Fibroblast of skin of back (primary cell): ENCODE data around the gene LGR5.
"Not testable (repeated sequence)": the region's sequence is repeated elsewhere in the genome, so short reads cannot be mapped to it uniquely, and the experiment has no call there.

Experiments
- DNase-seq: peaks from one replicate; pipeline ENCODE4 v3.0.0-alpha.2; 2013

The LGR5 gene

DNA sequence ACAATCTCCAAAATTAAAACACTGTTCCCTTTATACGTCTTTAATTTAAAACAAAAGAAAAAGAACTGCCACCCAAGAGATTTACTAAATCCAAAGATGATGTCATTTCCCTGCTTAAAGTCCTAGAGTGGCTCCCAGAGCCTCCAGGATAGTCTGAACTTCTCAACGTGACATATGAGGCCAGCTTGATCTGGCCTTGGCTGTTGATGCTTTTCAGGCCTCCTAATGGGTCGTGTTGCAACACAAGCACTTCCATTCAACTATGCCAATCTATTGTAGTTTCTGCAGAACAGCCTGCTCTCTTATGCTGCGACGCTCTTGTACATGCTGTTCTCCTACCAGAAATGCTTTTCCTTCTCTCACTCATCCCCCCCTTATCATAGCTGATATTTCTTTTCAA, 35.7 kb downstream of the LGR5 start:
- DNase-seq = peak; percentile 76

DNA sequence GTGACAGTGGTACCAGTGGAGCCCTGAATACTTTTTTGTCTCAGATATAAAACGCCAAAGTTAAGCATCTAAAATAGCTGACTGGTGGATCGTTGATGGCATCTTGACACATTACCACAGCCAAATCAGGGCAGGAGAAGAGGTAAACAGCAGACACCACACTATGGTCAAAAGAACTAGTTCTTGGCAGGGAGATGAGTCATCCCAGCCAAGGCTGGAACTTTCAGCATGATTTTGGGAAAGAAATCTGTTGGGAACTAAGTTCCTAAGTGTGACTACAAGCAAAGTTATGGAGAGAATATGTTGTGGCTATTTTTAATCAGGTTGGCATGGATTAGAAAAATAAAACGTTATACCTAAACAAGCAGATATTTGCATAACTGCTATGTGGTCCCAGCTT, 36.9 kb downstream of the LGR5 start:
- peak; percentile 99 for DNase-seq

DNA sequence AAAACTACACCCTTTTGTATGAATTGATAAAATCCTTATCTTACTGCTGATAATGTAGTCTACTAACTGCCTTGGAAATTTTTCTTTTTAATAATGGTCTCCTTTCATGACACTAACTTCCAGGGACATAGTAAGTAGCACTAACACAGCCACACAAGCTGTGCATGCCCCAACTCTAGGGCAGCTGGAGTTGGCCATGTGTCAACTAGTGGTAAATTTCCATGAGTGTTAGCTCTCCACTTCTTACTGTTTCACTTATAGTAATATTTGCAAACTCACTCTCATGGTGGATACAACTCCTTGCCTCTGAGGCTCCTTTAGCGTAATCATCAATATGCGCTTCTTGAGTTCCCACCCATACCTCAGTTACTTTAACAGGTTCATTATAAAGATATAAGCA, 38.0 kb downstream of the LGR5 start:
- DNase-seq = peak; percentile 29

DNA sequence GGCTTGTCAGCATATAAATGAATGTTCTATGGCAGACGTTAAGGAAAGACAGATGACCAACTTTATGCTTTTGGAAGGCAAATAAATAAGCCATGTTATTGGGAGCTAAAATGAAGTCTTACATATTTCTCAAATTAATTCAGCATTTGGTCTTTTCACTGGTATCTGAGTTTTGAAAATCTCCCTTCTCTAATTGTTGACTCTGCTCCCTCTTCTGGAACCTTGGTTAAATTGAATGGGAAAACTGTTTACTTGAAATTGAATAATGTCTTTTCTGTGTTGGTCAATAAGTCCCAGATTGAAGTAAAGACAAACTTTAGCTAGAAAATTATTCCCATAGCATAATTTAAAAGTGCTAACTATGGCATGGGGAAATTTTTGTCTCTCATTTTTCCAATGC, 38.7 kb downstream of the LGR5 start:
- DNase-seq = peak; percentile 21

DNA sequence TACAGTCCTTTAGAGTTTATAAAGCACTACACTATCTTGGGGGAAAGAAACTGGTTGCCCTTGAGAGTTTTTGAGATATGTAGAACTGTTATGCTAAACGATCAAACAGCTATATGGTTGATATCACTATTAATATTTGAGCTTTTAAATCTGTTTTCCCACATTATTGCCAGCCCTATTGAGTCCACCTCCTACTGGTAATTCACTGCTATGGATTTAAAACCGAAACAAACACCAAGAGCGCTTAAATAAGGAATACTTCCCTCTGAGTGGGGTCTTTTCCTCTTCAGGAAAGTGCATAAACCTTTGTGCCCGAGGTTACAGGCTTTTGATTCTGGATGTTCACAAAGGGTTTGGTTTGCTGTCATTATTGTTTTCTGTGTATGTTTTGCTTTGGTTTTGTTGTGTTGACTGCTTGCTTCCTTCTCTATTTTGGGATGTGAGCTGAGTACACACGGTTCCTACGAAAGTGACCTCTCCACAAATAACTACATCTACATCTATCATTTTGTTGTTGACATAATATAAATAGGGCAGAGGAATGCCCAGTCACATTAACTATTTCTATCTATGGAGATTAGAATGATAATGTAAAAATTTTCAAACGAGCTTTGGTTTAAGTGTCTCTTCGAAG, 44.8 kb downstream of the LGR5 start:
- no peak for DNase-seq

DNA sequence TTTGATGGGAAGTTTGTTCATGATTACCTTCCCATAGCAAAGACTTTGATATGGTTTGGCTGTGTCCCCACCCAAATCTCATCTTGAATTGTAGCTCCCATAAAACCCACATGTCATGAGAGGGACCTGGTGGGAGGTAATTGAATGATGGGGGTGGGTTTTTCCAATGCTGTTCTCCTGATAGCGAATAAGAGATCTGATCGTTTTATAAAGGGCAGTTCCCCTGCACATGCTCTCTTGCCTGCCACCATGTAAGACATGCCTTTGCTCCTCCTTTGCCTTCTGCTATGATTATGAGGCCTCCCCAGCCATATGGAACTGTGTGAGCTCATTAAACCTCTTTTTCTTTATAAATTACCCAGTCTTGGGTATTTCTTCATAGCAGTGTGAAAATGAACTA, 51.2 kb downstream of the LGR5 start:
- not testable (repeated sequence) for DNase-seq

DNA sequence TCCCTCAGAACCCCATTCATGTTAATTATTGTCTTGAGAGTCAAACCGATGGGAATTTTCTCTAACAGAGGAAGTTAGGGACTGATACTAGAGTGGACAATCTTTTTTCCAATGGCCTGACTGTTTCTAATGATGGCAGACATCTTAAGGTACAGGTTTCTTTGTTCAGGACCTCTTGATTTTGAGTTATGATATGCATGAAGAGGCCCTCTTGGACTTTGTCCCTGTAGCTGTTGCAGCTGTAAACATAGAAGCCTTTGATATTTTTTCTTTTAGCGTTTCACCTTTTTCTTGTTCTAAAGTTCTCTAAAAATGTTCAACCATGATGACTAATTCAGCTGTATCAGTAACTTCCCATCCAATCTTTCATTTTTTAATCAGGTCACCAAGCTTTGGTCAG, 53.0 kb downstream of the LGR5 start:
- DNase-seq = no peak

DNA sequence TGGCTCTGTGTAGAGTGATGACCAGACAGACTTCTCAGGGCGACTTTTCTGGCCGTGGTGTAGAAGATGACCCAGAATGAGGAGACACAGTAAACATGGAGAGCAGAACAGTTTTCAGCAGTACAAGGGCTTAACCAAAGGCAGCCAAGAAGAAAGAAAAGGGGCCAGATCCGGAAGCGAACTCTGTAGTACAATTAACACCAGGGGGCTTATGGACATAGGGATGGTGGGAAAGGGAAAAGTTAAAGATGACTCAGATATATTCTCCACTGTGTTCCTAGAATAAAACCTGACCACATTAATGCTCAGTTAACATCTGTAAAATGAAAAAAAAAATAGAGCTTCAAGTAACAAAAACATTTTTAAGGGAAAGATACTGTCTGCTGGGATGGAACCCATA, 60.2 kb downstream of the LGR5 start:
- DNase-seq = no peak

DNA sequence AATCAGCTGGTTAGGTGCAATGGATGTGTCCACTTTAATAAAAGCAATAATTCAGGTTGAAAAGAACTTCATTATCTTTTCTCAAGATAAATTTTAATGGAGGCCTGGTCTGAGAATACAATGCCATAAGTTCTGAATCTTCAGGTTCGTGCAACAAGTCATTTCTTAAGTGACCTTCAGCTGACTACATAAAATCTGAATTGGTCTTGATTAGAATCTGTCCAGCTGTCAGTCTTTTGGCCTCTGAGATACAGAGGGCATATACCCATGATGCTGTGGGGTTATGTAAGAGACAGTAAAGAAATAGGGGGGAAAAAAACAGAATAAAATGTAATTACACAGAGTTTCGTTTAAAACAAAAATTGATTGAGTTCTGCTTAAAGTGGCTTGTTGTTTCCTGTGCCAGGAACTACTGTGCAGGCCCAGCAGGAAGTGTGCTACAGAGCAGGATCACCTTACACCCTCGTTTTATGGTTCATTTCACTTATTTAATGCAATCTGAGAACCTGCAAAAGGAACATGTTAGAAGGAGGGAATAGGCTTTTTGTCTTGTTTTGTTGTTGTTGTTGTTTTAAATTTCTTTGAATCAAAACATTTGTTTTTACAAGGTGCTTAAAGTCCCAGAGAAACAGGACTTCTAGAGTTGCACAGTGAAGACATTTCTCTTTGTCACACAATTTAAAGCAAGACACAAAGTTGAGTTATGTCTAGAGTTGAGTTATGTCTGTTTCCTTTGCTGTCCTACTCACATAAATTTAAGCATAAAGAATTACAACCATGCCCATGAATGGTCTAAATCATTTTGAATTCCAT, 64.2 kb downstream of the LGR5 start:
- DNase-seq = no peak

DNA sequence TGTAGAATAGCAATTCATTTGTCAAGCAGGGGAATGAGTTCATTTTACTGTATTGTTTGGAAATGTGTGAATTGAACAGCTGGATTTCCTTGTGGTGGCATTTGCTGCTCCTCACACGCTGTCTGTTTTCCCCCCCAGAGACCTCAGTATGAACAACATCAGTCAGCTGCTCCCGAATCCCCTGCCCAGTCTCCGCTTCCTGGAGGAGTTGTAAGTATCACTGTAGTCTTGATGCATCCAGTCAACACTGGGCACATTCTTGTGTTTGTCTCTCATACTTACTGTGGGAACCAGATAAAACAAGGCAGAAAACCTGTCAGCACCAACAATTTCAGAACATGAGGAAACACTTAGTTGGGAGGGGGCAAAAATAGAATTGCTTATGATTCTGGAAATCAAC, 64.9 kb downstream of the LGR5 start:
- DNase-seq = peak; percentile 72

DNA sequence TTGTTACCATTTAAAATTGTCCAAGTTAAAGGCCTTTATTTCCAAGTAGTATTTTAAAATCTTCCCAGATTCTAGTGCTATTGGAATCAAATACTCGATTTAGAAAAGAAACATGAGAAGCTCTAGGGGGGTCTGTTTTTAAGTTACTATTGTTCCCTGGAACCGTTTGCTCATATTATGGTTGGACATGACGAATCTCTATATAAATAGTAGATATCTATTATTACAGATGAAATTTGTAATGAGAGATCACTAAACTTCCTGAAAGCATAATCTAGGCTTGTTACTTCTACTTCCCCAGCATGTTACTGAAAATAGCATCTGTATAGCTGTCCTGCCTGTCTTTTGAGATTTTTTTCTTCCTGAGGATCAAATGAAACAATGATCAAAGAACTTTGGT, 70.1 kb downstream of the LGR5 start:
- DNase-seq = no peak

DNA sequence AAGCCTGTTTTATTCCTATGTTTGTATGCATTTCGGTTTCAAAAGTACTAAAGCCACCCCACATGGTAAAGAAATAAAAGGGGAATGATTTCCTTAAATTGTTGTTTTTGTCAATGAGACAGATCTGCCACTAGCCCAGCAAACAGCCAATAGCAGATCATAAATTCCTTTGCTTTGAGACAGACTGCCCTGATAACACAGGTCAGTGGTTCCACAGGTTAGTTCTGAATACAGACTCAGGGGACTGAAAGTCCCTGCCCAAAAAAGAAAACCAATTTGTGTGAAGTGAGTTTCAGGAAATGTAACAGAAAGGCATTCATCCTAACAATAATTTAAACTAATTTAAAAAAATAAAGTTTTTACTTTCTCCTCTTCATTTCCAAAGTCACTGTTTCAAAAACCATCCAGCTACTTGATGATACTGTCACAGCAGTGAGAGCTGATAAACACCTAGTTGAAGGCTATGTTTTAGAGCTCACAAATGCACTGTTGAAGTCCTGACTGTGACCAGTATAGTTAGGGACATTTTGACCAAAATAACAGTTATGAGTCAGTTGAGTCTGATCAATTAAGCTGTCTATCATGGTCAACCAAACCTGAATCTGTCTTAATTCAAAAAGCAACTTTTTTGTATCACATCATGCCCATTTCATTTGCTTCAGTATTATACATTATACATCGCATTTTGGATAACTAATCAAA, 77.7 kb downstream of the LGR5 start:
- DNase-seq = no peak

DNA sequence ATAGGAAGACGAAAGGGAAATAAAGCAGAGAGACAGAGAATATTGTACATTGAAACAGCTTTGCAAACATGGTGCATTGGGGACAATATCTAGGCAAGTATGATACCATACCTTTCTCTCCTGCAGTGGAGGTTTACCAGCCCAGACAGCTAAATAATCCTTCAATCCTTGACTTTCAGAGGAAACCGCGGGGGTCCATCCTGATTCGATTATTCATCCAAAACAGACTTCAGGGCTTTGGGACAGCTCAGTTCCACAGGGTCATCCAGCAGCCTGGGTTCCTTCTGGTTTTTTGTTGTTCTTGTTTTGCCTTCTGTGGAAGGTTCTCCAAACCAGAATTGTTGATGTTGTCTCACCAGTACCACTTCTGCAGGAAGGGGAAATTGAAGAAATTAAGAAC, 81.5 kb downstream of the LGR5 start:
- DNase-seq = no peak

DNA sequence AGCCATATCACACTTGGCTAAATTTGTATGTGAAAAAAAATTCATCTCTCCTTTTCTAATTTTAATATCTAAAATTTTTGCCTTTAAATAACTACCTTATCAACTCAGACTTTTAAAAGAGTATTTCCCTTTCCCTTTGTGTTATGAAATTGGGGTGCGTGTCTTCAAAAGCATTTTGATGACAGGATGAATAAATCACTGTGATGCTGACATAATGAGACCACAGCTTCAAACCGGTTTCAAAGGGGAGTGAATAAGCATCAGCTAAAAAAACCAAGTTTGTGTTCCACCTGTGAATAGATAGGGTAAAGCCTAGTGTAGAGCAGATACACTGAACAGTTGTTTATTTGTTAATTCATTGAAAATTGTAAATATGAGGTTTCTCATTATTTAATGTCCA, 85.0 kb downstream of the LGR5 start:
- no peak for DNase-seq

DNA sequence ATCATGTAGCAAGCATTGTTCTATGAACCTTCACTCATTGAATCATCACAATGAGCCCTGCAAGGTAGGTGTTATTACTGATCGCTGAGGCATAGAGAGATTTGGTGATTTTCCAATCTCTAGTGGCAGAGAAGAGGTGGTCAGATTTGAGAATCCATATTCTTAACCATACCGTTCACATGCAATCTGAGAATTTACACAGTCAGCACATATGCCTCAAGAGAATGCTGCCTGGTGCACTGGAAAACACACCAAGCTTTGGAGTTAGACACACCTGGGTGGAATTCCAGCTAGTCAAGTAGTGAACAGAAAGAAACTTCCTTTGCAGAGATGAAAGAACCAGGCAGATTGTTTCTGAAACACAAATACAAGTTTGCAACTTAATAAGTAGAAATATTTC, 94.1 kb downstream of the LGR5 start:
- no peak for DNase-seq

DNA sequence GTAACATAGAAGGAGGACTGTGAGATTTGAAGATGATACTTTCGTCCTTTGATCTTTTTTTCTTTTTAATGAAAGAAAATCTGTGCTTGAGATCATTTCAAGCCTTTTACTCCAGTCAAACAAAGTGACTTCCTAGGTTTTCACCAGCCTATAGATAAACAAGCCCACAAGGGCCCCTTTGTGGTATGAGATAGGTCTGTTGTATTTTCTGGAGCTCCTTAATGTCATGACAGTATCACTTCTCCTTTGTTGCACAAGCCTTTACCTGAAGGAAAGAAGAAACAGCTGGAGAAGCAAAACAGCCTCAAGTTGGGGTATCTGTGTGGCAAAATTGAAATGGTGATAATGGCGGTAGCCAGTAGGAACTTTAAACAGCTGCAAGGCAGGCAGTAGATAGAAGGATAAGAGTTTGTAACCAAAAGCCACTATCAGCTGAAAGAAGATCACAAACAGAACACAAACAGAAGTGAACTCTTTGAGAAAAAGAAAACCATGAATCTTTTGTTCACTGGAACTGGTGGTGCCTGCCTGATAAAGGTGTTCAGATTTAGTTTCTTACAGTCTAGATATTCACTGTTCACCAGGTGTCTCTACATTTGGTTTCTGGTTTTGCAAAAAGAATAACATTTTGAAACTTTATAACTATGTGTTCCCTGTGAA, 96.8 kb downstream of the LGR5 start:
- DNase-seq = no peak

DNA sequence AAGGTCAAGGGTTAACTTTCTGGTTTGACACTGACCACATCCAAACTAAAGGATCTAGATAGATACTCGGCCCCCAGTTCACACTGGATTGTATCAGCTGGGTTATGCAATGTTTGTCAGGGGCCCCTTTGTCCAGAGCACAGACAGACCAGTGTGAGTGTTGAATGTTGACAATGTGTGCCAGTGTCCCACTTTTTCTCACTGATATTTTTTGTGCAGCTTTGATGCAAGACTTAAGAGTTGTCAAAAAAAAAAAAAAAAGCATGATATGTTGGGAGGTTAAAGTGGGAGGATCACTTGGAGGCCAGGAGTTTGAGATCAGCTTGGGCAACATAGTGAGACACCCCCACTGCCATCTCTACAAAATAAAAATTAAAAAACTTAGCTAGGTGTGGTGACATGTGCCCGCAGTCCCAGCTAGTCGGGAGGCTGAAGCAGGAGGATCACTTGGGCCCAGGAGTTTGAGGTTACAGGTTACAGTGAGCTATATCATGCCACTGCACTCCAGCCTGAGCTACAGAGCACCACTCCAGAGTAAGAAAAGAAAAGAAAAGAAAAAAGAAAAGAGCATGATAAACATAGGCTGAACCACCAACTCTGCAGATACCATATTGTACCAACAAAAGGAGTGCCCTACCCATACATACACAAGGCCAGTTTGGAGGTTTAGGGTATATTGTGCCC, 97.5 kb downstream of the LGR5 start:
- DNase-seq = no peak

DNA sequence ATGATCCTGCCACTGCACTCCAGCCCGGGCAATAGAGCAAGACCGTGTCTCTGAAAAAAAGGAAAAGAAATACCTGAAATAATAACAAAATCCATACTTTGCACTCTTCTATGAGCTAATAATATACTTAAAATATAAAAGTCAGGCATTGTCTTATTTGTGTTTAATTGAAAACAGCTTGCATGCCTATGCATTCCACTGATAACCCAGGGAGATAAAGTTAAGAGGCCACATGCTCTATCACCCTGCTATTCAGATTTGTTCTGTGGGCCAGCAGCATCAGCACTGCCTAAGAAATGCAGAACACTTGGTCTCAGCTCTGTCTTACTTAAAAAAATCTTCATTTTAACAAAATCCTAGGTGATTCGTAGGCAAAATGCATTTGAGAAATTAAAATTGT, 99.2 kb downstream of the LGR5 start:
- DNase-seq = no peak

DNA sequence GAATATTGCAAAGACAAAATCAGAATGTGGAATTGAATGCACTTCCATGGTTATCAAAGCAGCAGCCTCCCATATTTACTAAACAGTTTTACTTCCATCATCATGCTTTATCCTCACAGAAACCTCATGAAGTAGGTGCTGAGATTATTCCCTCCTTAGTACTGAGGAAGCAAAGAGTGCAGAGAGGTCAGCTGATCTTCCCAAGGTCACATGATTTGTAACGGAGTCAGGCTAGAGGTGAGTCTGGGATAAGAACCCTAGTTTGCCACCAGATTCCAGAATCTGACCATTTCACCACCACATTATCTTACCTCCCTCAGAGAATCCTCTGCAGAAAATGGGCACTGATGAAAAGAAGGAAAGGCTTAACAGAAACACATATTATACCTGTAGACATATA, 102.0 kb downstream of the LGR5 start:
- no peak for DNase-seq

DNA sequence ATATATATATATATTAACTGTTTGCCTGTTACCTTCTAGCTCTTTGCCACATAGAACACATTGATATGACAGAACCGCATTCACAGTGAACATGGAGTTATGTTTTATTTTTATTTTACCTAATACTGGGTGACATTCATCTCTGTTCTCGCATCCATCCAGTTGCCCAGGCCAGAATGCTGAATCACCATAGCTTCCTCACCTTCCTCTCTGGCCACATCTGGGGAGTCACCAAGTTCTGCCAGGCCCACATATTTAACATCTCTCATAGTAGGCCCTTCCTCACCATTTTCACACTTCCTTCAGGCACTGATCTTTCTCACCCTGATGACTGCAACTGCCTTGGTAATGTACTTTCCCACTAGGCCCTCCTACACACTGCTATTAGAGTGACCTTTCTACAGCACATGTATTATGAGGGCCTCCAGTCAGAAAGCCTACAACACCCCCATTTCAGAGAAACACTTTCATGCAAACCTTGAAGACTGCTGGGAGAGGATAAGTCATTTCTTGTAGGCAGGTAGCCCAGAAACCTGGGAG, 106.8 kb downstream of the LGR5 start:
- no peak for DNase-seq

DNA sequence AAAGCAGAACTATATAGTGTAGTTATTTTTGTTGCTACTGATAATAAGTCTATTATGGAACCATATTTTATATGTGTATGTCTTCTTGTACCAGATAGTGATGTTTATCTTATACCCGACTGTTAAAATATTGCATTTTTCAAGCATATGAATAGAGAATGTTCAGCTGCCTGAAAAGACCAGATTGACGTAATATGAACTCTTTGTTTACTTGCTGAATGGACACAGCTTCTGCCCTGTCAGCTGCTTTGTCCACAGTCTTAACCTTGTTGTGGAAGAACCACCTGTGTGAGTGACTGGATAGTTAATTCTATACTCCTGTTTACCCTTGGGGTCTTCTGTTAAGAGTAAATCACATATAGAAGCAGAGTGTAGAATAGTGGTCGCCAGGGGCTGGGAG, 109.3 kb downstream of the LGR5 start:
- DNase-seq = no peak

DNA sequence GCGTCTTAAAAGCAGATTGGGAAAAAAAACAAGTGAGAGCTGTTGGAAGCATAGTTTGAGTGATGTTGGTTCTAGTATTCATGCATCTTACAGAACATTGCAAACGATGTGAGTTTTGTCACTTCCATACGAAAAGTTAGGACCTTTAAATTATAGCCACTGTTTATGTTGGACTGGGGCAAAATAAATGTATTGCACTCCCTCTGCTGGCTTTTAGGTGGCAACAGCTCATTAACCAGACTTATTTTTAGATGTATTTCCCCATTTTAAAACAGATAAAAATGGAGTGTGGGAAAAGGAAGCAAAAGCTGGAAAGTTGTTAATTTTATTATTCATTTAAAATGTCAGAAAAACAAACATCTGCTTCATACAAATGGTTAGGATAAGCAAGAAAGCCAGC, 111.9 kb downstream of the LGR5 start:
- peak; percentile 53 for DNase-seq
